Calu3 (cell line): ENCODE data around the gene NSF. TPM values are rescaled to one million over a fixed set of nuclear protein-coding genes. Genes with fewer than 3 reads are reported as not detected.

Source experiments
- BruUV-seq: library from RNA; stranded (reverse); fragments of 400-500 nt; replicated peaks from 2 replicates; lab custom pipeline; 2021; lab: Mats Ljungman, UMichigan
- CTCF ChIA-PET: fragments of 300-600 bp; sonication (Branson Sonifier 250); formaldehyde crosslinking; loops from one replicate; lab custom pipeline; 2022; ENCODE audit warnings: antibody characterized with exemption; lab: Charles Lee
- DNase-seq: peaks from one replicate; pipeline ENCODE4 v3.0.0; 2022
- H3K27ac Mint-ChIP-seq: one replicate; pipeline ENCODE4 v1.8.0; 2022; ENCODE audit warnings: mixed read lengths; ENCODE audit not compliant: unreplicated experiment
- H3K27me3 Mint-ChIP-seq: one replicate; pipeline ENCODE4 v1.8.0; 2022; ENCODE audit warnings: mixed read lengths; ENCODE audit not compliant: unreplicated experiment
- H3K36me3 Mint-ChIP-seq: one replicate; pipeline ENCODE4 v1.8.0; 2022; ENCODE audit warnings: mild to moderate bottlenecking, moderate library complexity, mixed read lengths; ENCODE audit not compliant: insufficient read depth, unreplicated experiment
- H3K4me1 Mint-ChIP-seq: one replicate; pipeline ENCODE4 v1.8.0; 2022; ENCODE audit warnings: mild to moderate bottlenecking, low read depth, mixed read lengths; ENCODE audit not compliant: unreplicated experiment
- H3K4me3 Mint-ChIP-seq: one replicate; pipeline ENCODE4 v1.8.0; 2022; ENCODE audit warnings: mild to moderate bottlenecking, low read depth, moderate library complexity, mixed read lengths; ENCODE audit not compliant: unreplicated experiment
- H3K9me3 Mint-ChIP-seq: one replicate; pipeline ENCODE4 v1.8.0; 2022; ENCODE audit warnings: low read depth, mixed read lengths; ENCODE audit not compliant: unreplicated experiment
- intact Hi-C: fragments of 100-400 bp; cut with micrococcal nuclease; formaldehyde crosslinking; loops from one replicate; pipeline ENCODE4 v1.10.0; 2022; ENCODE audit not compliant: unreplicated experiment
- total RNA-seq: library from RNA; stranded (reverse); gene quantifications from 2 replicates; pipeline ENCODE4 v1.2.3, GENCODE V29; 2022
- TF ChIP-seq, protein P1 (sequence below): fragments of 200-600 bp; IDR thresholded peaks from one replicate; pipeline ENCODE4 v1.8.0; 2022; ENCODE audit warnings: antibody characterized with exemption; ENCODE audit not compliant: unreplicated experiment

Gene NSF
- total RNA-seq, 1 experiment from 2014 or later = 79.0 TPM

DNA sequence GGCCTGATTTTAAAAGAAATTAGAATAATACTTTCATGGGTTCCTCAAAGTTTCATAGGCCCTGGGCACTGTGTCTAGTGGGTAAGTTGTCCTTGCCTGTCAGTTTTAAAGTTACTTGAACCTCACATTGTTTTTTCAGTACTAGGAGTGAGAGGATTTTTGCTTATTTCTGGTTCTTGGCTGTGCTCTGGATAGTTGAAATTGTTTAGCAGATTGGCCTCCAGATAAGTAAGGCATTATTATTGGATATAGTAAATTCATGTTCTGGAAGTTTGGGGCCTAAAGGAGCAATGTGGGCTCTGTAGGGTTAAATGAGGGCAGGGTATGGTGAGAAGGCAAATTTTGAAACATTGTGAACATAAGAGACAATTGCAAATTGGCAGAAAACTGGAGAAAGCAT, 149.5 kb downstream of the NSF start:
- Mint-ChIP-seq H3K4me1 (peaks cover 28% of the 10 kb centered on the region), H3K4me3 (no peak overlapping the region), H3K27ac (no peak overlapping the region), H3K9me3 (no peaks in the 10 kb centered on the region), H3K36me3 (peaks cover 11% of the 10 kb centered on the region), H3K27me3 (no peaks in the 10 kb centered on the region)
- intact Hi-C loops = loop anchor here (10.0 kb wide), 1 partner anchor 75 kb away; the partner anchor contains the start of gene WNT3
- no TSS peak for BruUV-seq
- TF ChIP-seq, protein P1, sequence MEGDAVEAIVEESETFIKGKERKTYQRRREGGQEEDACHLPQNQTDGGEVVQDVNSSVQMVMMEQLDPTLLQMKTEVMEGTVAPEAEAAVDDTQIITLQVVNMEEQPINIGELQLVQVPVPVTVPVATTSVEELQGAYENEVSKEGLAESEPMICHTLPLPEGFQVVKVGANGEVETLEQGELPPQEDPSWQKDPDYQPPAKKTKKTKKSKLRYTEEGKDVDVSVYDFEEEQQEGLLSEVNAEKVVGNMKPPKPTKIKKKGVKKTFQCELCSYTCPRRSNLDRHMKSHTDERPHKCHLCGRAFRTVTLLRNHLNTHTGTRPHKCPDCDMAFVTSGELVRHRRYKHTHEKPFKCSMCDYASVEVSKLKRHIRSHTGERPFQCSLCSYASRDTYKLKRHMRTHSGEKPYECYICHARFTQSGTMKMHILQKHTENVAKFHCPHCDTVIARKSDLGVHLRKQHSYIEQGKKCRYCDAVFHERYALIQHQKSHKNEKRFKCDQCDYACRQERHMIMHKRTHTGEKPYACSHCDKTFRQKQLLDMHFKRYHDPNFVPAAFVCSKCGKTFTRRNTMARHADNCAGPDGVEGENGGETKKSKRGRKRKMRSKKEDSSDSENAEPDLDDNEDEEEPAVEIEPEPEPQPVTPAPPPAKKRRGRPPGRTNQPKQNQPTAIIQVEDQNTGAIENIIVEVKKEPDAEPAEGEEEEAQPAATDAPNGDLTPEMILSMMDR = no peak
- CTCF ChIA-PET = no interaction called here
- no peak for DNase-seq

DNA sequence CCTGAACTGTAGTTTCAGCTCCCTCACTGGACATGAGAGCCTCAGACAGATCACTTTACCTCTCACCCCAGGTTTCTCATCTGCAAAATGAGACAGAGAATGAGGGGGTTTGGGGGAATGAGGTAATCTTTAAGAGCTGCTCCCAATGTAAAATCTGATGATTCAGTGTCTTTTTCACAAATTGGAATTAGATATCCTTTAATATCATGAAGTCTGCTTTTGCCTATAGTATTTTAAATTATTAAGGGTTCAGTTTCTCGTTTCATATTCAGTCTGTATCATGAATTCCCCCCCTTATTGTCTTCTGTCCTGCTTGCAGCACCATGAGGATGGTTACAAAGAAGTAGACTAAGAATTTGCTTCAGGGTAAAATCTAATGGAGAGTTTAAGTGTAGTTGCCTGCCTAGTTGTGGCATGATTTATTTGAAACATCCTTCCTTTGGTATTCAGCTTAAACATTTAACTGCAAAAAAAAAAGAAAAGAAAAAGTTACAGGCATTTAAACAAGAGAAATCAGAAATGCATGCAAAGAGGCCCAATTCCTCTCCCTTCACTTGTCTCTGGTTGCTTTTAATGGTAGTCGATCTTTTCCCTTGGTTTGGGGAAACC, 150.8 kb downstream of the NSF start:
- Mint-ChIP-seq H3K9me3 (no peaks in the 10 kb centered on the region), H3K4me3 (no peak overlapping the region), H3K36me3 (peaks cover 11% of the 10 kb centered on the region), H3K27ac (no peak overlapping the region), H3K27me3 (no peaks in the 10 kb centered on the region), H3K4me1 (peaks cover 28% of the 10 kb centered on the region)
- intact Hi-C loops = loop anchor here (10.0 kb wide), 1 partner anchor 74 kb away; the partner anchor contains the start of gene WNT3
- CTCF ChIA-PET = interaction anchor here (0.6 to 1.4 kb wide), 2 partner anchors 15 to 92 kb away, joined by 3 read pairs; no protein-coding TSS in a partner anchor
- no TSS peak for BruUV-seq
- TF ChIP-seq, protein P1 = no peak
- no peak for DNase-seq

DNA sequence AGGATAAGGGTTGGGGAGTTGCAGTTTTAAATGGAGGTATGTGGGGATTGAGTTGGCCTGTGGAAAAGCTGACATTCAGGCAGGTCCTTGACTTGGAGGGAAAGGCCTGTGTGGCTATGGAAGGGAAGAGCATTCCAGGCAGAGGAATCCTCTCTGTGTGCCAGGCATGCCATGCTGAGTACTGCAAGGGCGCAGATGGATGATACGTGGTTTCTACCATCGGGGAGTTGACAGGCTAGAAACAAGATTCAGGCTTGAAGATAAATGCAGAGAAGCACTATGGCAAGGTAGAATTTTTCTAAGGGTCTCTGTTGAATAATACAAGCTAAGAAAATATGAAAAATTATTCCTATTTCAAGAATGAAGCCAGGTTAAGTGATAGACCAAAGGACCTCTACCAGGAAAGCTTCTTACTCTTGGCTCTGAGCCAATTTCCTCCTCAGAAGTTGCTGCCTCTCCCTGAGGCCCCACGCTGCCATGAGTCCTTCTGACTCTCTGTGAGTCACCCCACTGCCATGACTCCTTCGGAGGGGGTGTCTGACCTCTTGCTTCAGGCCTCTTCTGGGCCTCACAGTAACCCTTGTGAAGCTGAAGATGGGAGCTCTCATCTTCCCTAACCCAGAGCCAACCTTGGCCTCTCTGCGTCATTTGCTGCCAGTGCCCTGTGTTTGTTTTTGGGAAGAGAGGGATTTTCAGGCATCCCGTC, 152.2 kb downstream of the NSF start:
- peak overlapping the region; percentile 28 for H3K27ac Mint-ChIP-seq
- H3K27me3 Mint-ChIP-seq = no peaks in the 10 kb centered on the region
- TF ChIP-seq, protein P1 = no peak
- intact Hi-C loops = loop anchor here (2.0 to 10.0 kb wide), 2 partner anchors 18 to 72 kb away; partner anchors contain the start of gene WNT3
- DNase-seq = peak; percentile 84
- H3K4me3 Mint-ChIP-seq = no peak overlapping the region
- peaks cover 28% of the 10 kb centered on the region for H3K4me1 Mint-ChIP-seq
- H3K9me3 Mint-ChIP-seq = no peaks in the 10 kb centered on the region
- H3K36me3 Mint-ChIP-seq = peaks cover 11% of the 10 kb centered on the region
- CTCF ChIA-PET = interaction anchor here (1.4 kb wide), 1 partner anchor 17 kb away, joined by 3 read pairs; no protein-coding TSS in a partner anchor
- no TSS peak for BruUV-seq

DNA sequence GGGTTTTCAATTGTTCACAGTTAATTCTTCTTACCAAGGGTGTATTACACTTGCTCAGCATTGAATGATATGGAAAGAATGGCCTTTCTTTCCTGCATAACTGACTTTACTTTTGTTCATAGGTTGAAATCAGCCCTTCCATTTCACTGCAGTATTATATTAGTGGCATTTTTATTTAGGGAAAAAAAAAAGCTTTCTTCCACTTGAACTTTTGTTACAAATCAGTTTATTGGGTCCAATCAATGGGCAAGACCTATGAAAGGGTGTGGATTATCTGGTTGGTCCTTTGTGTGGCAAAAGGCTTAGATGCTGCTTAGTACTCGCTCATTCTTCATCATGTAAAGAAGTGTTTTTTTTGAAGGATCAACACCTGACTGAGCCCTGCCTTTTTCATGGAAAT, 154.0 kb downstream of the NSF start:
- Mint-ChIP-seq H3K4me1 (peaks cover 28% of the 10 kb centered on the region), H3K4me3 (no peak overlapping the region), H3K27ac (no peak overlapping the region), H3K9me3 (no peaks in the 10 kb centered on the region), H3K36me3 (peaks cover 11% of the 10 kb centered on the region), H3K27me3 (no peaks in the 10 kb centered on the region)
- no TSS peak for BruUV-seq
- intact Hi-C loops = loop anchor here (10.0 kb wide), 1 partner anchor 70 kb away; the partner anchor contains the start of gene WNT3
- CTCF ChIA-PET = interaction anchor here (0.5 kb wide), 1 partner anchor 1568 kb away, joined by 4 read pairs; no protein-coding TSS in a partner anchor
- TF ChIP-seq, protein P1 = no peak
- DNase-seq = no peak
